GM12874 (cell line): ENCODE measurements around the gene CEACAM18.

ENCODE experiments used
- TF ChIP-seq, protein P1 (sequence below): IDR thresholded peaks from 2 replicates; pipeline ENCODE4 v1.5.1; 2011; ENCODE audit warnings: low read depth, mild to moderate bottlenecking, control low read depth, low read length, moderate library complexity; ENCODE audit not compliant: insufficient read depth

The CEACAM18 gene

DNA sequence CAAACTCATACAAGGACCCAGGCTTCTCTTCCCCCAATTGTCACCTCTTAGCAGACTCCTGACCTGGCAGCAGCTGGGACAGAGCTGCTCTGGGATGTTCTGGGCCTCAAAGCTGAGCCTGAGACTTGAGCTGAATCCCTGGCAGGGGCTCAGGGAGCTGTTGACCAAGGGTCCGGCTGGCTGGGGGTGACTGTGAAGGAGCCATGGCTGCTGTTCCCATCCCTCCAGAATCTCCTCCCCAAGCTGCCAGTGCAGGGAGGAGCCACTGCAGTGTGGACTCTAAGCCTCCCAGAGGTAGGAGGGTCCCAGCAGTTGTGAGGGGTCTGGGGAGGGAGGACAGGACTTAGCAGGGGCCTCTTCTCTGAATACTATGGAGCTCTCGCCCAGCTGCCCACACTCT lies 51.0 kb downstream of the CEACAM18 start:
- TF ChIP-seq, protein P1, sequence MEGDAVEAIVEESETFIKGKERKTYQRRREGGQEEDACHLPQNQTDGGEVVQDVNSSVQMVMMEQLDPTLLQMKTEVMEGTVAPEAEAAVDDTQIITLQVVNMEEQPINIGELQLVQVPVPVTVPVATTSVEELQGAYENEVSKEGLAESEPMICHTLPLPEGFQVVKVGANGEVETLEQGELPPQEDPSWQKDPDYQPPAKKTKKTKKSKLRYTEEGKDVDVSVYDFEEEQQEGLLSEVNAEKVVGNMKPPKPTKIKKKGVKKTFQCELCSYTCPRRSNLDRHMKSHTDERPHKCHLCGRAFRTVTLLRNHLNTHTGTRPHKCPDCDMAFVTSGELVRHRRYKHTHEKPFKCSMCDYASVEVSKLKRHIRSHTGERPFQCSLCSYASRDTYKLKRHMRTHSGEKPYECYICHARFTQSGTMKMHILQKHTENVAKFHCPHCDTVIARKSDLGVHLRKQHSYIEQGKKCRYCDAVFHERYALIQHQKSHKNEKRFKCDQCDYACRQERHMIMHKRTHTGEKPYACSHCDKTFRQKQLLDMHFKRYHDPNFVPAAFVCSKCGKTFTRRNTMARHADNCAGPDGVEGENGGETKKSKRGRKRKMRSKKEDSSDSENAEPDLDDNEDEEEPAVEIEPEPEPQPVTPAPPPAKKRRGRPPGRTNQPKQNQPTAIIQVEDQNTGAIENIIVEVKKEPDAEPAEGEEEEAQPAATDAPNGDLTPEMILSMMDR: no peak

DNA sequence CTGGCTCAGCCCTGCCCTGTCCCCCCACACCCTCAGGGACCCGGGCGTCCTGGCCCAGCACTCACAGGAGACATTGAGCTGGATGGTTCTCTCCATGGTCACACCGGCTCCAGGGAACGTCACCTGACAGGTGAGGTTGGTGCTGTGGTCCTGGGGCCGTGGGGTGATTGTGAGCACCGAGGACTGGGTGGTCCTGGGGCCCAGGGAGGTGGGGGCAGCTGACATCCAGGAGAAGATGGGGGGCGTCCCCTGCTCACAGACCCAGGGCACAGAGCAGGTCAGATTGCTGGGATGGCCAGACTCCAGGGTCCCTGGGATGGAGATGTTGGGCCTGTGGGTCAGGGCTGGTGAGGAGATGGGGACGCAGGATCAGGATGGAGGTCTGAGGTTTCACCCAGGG lies 52.3 kb downstream of the CEACAM18 start:
- TF ChIP-seq, protein P1: no peak

DNA sequence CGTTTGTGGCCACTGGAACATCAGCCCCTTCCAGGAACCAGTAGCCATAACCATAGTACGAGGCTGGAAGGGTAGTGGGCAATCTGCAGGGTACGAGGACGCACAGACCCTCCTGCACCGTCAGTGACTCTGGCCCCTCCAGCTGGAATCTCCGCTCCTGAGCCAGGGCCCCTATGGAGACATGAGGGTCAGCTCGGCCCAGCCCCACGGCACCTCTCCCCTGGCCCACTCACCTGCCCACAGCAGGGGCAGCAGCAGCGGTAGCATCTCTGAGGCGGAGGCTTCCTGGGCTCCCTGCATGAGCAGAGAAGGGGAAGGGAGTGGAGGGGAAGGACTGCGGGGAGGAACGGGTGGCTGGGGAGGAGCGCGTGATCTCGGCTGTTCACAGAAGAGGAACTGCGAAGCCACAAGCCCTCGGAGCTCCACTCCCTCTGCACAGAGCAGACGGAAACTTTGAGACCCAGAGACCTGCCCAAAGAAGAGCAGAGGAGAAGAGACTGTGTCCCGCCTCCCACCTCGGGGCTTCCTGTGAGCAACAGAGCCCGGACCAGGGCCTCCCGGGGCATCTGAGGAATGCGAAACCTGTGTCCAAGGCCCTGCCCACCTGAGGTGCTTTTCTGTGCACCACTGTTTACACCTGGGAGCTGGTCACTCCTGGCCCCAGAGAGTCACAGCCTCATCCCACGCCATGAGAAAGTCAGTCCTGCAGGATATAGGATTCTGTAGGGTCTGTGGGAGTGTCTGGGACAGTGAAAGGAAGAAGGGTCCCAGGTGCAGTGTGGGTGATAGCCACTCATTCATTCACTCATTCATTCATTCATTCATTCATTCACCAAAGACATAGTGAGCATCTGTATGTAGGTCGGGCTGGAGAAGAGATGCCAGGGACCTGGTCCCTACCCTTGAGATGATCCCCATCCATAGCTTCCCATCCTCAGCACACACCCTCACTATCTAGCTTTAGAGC lies 53.3 kb downstream of the CEACAM18 start, which contains the start of gene SIGLEC6:
TSS of gene SIGLEC6 (minus strand) at position 322 of the 967 bp plus-strand sequence. CDS start at position 300, 22 bp downstream.
- TF ChIP-seq, protein P1: no peak

DNA sequence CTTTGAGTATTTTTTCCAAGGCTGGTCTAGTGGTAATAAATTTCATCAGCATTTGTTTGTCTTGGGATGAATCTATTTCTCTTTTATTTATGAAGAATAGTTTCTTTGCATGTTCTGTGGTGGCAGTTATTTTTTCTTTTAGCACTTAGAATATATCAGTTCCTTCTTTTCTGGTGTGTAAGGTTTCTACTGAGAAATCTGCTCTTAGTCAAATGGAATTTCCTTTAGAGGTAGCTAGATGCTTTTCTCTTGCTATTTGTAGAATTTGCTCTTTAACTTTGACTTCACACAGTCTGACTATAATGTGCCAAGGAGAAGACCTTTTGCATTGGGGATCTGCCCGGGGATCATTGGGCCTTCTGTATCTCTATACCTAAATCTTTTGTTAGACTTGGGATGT lies 57.2 kb downstream of the CEACAM18 start:
- TF ChIP-seq, protein P1: no peak

DNA sequence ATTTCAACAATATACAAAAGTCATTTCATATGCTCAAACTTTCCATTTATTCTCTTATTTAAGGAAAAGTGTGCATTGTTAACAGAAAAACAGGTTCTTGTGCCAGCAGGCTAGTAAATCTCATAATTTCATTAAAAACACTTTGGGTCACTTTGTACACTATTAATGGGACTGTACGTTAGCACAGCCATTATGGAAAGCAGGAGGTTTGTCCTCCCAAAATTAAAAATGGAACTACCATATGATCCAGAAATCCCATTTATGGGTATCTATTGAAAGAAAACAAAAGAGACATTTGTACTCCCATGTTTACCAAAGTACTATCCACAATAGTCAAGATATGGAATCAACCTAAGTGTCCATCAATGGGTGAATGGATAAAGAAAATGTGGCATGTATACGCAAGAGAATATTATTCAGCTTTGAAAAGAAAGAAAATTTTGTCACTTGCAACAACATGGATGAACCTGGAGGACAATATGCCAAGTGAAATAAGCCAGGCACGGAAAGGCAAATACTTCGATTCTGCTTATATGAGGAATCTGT lies 61.6 kb downstream of the CEACAM18 start:
- TF ChIP-seq, protein P1: no peak
